IMR-90 (cell line): ENCODE measurements around the gene SDK1. TPM values are rescaled to one million over a fixed set of nuclear protein-coding genes. Genes with fewer than 3 reads are reported as not detected.

Experiments used
- ATAC-seq: fragments of 200-7000 bp; cut with Tn5 transposase; 2 replicates; pipeline ENCODE4 v1.9.1; 2020; ENCODE audit warnings: low read depth, mild to moderate bottlenecking, moderate library complexity
- BruUV-seq: library from RNA; stranded (reverse); fragments of 400-500 nt; replicated peaks from 2 replicates; lab custom pipeline; 2021; lab: Mats Ljungman, UMichigan
- CTCF ChIA-PET: fragments of 300-600 bp; formaldehyde crosslinking; extraction: SDS; loops from one replicate; lab custom pipeline; 2021; ENCODE audit warnings: antibody characterized with exemption; lab: Yijun Ruan, JAX
- POLR2A ChIA-PET: fragments of 300-600 bp; sonication (Branson Sonifier 250); formaldehyde crosslinking; loops from one replicate; lab custom pipeline; 2022; ENCODE audit warnings: antibody characterized with exemption; ENCODE audit not compliant: unreplicated experiment; lab: Charles Lee
- DNase-seq: peaks from one replicate; pipeline ENCODE4 v3.0.0; 2013
- H2AFZ ChIP-seq: replicated peaks from 2 replicates; pipeline ENCODE3; 2013; ENCODE audit warnings: low read length, mild to moderate bottlenecking; ENCODE audit not compliant: poor library complexity
- H2AK5ac ChIP-seq: 2 replicates; pipeline ENCODE4 v1.6.1; 2013; ENCODE audit warnings: low read depth, low read length, inconsistent platforms
- H2AK9ac ChIP-seq: replicated peaks from 2 replicates; pipeline ENCODE3; 2013; ENCODE audit warnings: mild to moderate bottlenecking, low read depth, low read length, moderate library complexity; ENCODE audit not compliant: poor library complexity
- H2BK120ac ChIP-seq: 2 replicates; pipeline ENCODE4 v1.6.1; 2013; ENCODE audit warnings: low read depth, low read length, inconsistent platforms
- H2BK15ac ChIP-seq: 3 replicates; pipeline ENCODE4 v1.6.1; 2013; ENCODE audit warnings: low read depth, low read length, inconsistent platforms
- H2BK20ac ChIP-seq: 2 replicates; pipeline ENCODE4 v1.6.1; 2013; ENCODE audit warnings: low read depth, mild to moderate bottlenecking, inconsistent platforms, low read length, moderate library complexity
- H2BK5ac ChIP-seq: 2 replicates; pipeline ENCODE4 v1.6.1; 2013; ENCODE audit warnings: mild to moderate bottlenecking, low read depth, low read length, inconsistent platforms; ENCODE audit not compliant: poor library complexity, severe bottlenecking
- H3K14ac ChIP-seq: replicated peaks from 2 replicates; pipeline ENCODE4 v1.6.1; 2013; ENCODE audit warnings: low read depth, low read length, inconsistent platforms
- H3K18ac ChIP-seq: 2 replicates; pipeline ENCODE4 v1.6.1; 2013; ENCODE audit warnings: low read depth, low read length, control low read depth
- H3K23ac ChIP-seq: 2 replicates; pipeline ENCODE4 v1.6.1; 2013; ENCODE audit warnings: low read depth, low read length, inconsistent platforms
- H3K27ac ChIP-seq: 2 replicates; pipeline ENCODE4 v1.5.1; 2013; ENCODE audit warnings: mild to moderate bottlenecking, control low read depth, low read length; ENCODE audit not compliant: insufficient read depth
- H3K27me3 ChIP-seq: 2 replicates; pipeline ENCODE4 v1.6.1; 2013; ENCODE audit warnings: low read length; ENCODE audit not compliant: control insufficient read depth, insufficient read depth
- H3K36me3 ChIP-seq: 2 replicates; pipeline ENCODE4 v1.6.1; 2013; ENCODE audit warnings: low read length, mixed read lengths; ENCODE audit not compliant: control insufficient read depth, insufficient read depth
- H3K4ac ChIP-seq: 2 replicates; pipeline ENCODE4 v1.6.1; 2013; ENCODE audit warnings: low read depth, low read length, inconsistent platforms
- H3K4me1 ChIP-seq: 2 replicates; pipeline ENCODE4 v1.6.1; 2013; ENCODE audit warnings: low read length, mixed read lengths; ENCODE audit not compliant: control insufficient read depth, insufficient read depth
- H3K4me2 ChIP-seq: 2 replicates; pipeline ENCODE4 v1.6.1; 2013; ENCODE audit warnings: low read depth, mild to moderate bottlenecking, control low read depth, low read length, moderate library complexity
- H3K4me3 ChIP-seq: 2 replicates; pipeline ENCODE4 v1.5.1; 2013; ENCODE audit warnings: low read depth, mild to moderate bottlenecking, control low read depth, low read length, moderate library complexity; ENCODE audit not compliant: insufficient read depth
- H3K56ac ChIP-seq: 2 replicates; pipeline ENCODE4 v1.6.1; 2013; ENCODE audit warnings: low read length, inconsistent platforms; ENCODE audit not compliant: insufficient read depth; ENCODE audit errors: extremely low read depth
- H3K79me1 ChIP-seq, 2 experiments: 2 replicates each; pipeline ENCODE4 v1.6.1; 2013; ENCODE audit warnings: low read length in 2 of 2, inconsistent platforms in 1 of 2, low read depth in 1 of 2
- H3K9ac ChIP-seq: 2 replicates; pipeline ENCODE4 v1.6.1; 2013; ENCODE audit warnings: low read depth, low read length, control low read depth
- H3K9me1 ChIP-seq: 2 replicates; pipeline ENCODE4 v1.6.1; 2013; ENCODE audit warnings: low read length, inconsistent platforms; ENCODE audit not compliant: insufficient read depth
- H3K9me3 ChIP-seq: 2 replicates; pipeline ENCODE4 v1.6.1; 2013; ENCODE audit warnings: low read length; ENCODE audit not compliant: control insufficient read depth, insufficient read depth
- H4K20me1 ChIP-seq: 2 replicates; pipeline ENCODE4 v1.6.1; 2013; ENCODE audit warnings: low read length, inconsistent platforms; ENCODE audit not compliant: insufficient read depth
- H4K5ac ChIP-seq: 2 replicates; pipeline ENCODE4 v1.6.1; 2013; ENCODE audit warnings: mild to moderate bottlenecking, low read depth, low read length, control low read depth
- H4K8ac ChIP-seq, 2 experiments: 2 replicates each; pipeline ENCODE4 v1.6.1; 2013; ENCODE audit warnings: low read depth in 2 of 2, low read length in 2 of 2, control low read depth in 1 of 2, inconsistent platforms in 1 of 2
- H4K91ac ChIP-seq: 2 replicates; pipeline ENCODE4 v1.6.1; 2013; ENCODE audit warnings: low read depth, low read length, inconsistent platforms; ENCODE audit not compliant: insufficient read depth
- BHLHE40 ChIP-seq: fragments of 150-350 bp; IDR thresholded peaks from 2 replicates; pipeline ENCODE4 v1.6.1; 2016; ENCODE audit warnings: mild to moderate bottlenecking, low read depth, low read length
- CEBPB ChIP-seq: IDR thresholded peaks from 2 replicates; pipeline ENCODE4 v1.6.1; 2012; ENCODE audit warnings: low read depth, low read length, improper control_type of control experiment
- CHD1 ChIP-seq: IDR thresholded peaks from 2 replicates; pipeline ENCODE4 v1.6.1; 2012; ENCODE audit warnings: low read depth, low read length, improper control_type of control experiment
- FOS ChIP-seq: fragments of 150-350 bp; IDR thresholded peaks from 2 replicates; pipeline ENCODE4 v1.6.1; 2016; ENCODE audit warnings: low read depth, low read length
- MAFK ChIP-seq: IDR thresholded peaks from 2 replicates; pipeline ENCODE4 v1.6.1; 2012; ENCODE audit warnings: low read depth, low read length, improper control_type of control experiment
- MAZ ChIP-seq: IDR thresholded peaks from 2 replicates; pipeline ENCODE4 v1.6.1; 2012; ENCODE audit warnings: low read depth, mild to moderate bottlenecking, low read length, improper control_type of control experiment, moderate library complexity, borderline replicate concordance
- MXI1 ChIP-seq: IDR thresholded peaks from 2 replicates; pipeline ENCODE4 v1.6.1; 2012; ENCODE audit warnings: low read depth, mild to moderate bottlenecking, low read length, moderate library complexity, borderline replicate concordance
- NFE2L2 ChIP-seq: fragments of 150-350 bp; IDR thresholded peaks from 2 replicates; pipeline ENCODE4 v1.6.1; 2016; ENCODE audit warnings: low read depth, mild to moderate bottlenecking, low read length
- POLR2A ChIP-seq: IDR thresholded peaks from 2 replicates; pipeline ENCODE4 v1.6.1; 2012; ENCODE audit warnings: mild to moderate bottlenecking, low read depth, low read length
- RAD21 ChIP-seq: IDR thresholded peaks from 2 replicates; pipeline ENCODE4 v1.6.1; 2012; ENCODE audit warnings: low read length, improper control_type of control experiment
- RCOR1 ChIP-seq: IDR thresholded peaks from 2 replicates; pipeline ENCODE4 v1.6.1; 2012; ENCODE audit warnings: mild to moderate bottlenecking, low read length, improper control_type of control experiment; ENCODE audit not compliant: insufficient replicate concordance
- RFX5 ChIP-seq: IDR thresholded peaks from 2 replicates; pipeline ENCODE4 v1.8.0; 2012; ENCODE audit warnings: low read depth, mild to moderate bottlenecking, low read length, moderate library complexity
- SMC3 ChIP-seq: fragments of 150-350 bp; IDR thresholded peaks from 2 replicates; pipeline ENCODE4 v1.6.1; 2016; ENCODE audit warnings: low read depth, mild to moderate bottlenecking, antibody characterized with exemption, low read length, moderate library complexity
- WGBS, 2 experiments: methylation state at CpG; one replicate each; pipeline versions ENCODE4 v1.1.5 to v1.1.7; 2013; ENCODE audit warnings: missing lambda C conversion rate in 2 of 2; ENCODE audit not compliant: insufficient read length in 1 of 2; ENCODE audit errors: extremely low coverage in 2 of 2; 5-methylcytosine and 5-hydroxymethylcytosine counted together
- dilution Hi-C: fragments of 300-500 bp; cut with HindIII; formaldehyde crosslinking; loops from one replicate; pipeline ENCODE4 v1.14.3; 2018; ENCODE audit warnings: low sequenced_read_pairs; ENCODE audit not compliant: unreplicated experiment
- in situ Hi-C: fragments of 300-500 bp; cut with MboI; formaldehyde crosslinking; loops from 3 replicates; pipeline ENCODE4 v1.14.3; 2019; ENCODE audit warnings: low sequenced_read_pairs, inconsistent platforms, mixed read lengths
- intact Hi-C: fragments of 100-400 bp; cut with micrococcal nuclease; formaldehyde crosslinking; loops from 2 replicates; pipeline ENCODE4 v1.10.0; 2022
- polyA plus RNA-seq, 3 experiments: library from polyadenylated mRNA; depleted of rRNA; stranded (reverse); fragments of >200 nt; gene quantifications; 2 replicates each; pipeline ENCODE4 v1.2.3, GENCODE V29; 2012; ENCODE audit warnings: low replicate concordance in 1 of 3
- total RNA-seq: library from RNA; depleted of rRNA; stranded (reverse); fragments of >200 nt; gene quantifications from 2 replicates; pipeline ENCODE4 v1.2.3, GENCODE V29; 2012
- TF ChIP-seq, protein P1 (sequence below): conservative IDR thresholded peaks from 2 replicates; pipeline ENCODE4 v1.5.1; 2012; ENCODE audit warnings: mild to moderate bottlenecking, low read depth, low read length, improper control_type of control experiment
- TF ChIP-seq, protein P2 (sequence below): fragments of 150-350 bp; IDR thresholded peaks from 2 replicates; pipeline ENCODE4 v1.6.1; 2017; ENCODE audit warnings: mild to moderate bottlenecking, antibody characterized with exemption, low read length, low read depth
- TF ChIP-seq, protein P3 (sequence below): fragments of 150-350 bp; IDR thresholded peaks from 2 replicates; pipeline ENCODE4 v1.6.1; 2016; ENCODE audit warnings: low read depth, mild to moderate bottlenecking, low read length, moderate library complexity, borderline replicate concordance

Gene SDK1
- total and polyA plus RNA-seq, 2 of the 4 experiments (the other 2 are of a cell fraction): 1.5 to 1.6 TPM

DNA sequence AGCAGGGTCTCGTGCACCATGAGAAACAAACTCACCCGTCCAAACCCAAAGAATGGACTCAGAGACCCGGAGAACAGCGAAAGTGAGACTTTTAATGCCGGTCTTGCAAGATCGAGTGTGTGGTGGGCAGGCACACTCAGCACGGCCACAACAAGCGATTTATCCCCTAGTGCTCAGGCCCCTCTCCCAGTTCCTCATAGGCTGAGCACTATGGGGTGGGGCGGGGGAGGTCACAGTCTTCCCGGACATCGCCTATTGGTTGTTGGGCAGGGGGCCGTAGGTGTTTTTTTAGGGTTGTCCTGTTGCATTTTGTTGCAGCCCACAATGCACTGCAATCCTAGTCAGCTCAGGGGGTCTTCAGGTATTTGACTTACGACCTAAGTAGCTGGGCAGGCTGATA, 772.7 kb downstream of the SDK1 start:
- in situ Hi-C loops (no loop called here), dilution Hi-C loops (no loop called here)
- H3K36me3 ChIP-seq: no peaks in the 10 kb centered on the region

More for the DNA sequence above, 772.7 kb downstream of the SDK1 start:
- Histone ChIP-seq H2BK5ac (no peak overlapping the region), H3K23ac (no peak overlapping the region), H2BK15ac (no peak overlapping the region), H3K9me1 (no peaks in the 10 kb centered on the region), H3K4me1 (no peaks in the 10 kb centered on the region), H3K18ac (no peak overlapping the region), H3K27ac (no peak overlapping the region), H3K79me1 (no peaks in the 10 kb centered on the region), H2BK120ac (no peak overlapping the region), H3K56ac (no peak overlapping the region), H4K8ac (no peak overlapping the region), H4K20me1 (no peaks in the 10 kb centered on the region), H2AK5ac (no peak overlapping the region), H3K9ac (no peak overlapping the region), H3K14ac (no peak overlapping the region), H4K5ac (no peak overlapping the region), H2BK20ac (no peak overlapping the region), H3K9me3 (peaks cover 9% of the 10 kb centered on the region), H3K4me3 (no peak overlapping the region), H2AFZ (no peak overlapping the region), H4K91ac (no peak overlapping the region), H3K4me2 (no peak overlapping the region), H3K4ac (no peak overlapping the region), H3K27me3 (no peaks in the 10 kb centered on the region), H2AK9ac (no peak overlapping the region)
- no CpG with 5 or more reads among the region's 13 CpGs for WGBS, 2 experiments
- intact Hi-C loops: no loop called here
- TF ChIP-seq RCOR1 (no peak), MXI1 (no peak), NFE2L2 (no peak), POLR2A (no peak), CHD1 (no peak), RFX5 (no peak), RAD21 (no peak), CEBPB (no peak), MAZ (no peak), MAFK (no peak), SMC3 (no peak), BHLHE40 (no peak), FOS (no peak)
- TF ChIP-seq, protein P1, sequence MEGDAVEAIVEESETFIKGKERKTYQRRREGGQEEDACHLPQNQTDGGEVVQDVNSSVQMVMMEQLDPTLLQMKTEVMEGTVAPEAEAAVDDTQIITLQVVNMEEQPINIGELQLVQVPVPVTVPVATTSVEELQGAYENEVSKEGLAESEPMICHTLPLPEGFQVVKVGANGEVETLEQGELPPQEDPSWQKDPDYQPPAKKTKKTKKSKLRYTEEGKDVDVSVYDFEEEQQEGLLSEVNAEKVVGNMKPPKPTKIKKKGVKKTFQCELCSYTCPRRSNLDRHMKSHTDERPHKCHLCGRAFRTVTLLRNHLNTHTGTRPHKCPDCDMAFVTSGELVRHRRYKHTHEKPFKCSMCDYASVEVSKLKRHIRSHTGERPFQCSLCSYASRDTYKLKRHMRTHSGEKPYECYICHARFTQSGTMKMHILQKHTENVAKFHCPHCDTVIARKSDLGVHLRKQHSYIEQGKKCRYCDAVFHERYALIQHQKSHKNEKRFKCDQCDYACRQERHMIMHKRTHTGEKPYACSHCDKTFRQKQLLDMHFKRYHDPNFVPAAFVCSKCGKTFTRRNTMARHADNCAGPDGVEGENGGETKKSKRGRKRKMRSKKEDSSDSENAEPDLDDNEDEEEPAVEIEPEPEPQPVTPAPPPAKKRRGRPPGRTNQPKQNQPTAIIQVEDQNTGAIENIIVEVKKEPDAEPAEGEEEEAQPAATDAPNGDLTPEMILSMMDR: no peak
- TF ChIP-seq, protein P2, sequence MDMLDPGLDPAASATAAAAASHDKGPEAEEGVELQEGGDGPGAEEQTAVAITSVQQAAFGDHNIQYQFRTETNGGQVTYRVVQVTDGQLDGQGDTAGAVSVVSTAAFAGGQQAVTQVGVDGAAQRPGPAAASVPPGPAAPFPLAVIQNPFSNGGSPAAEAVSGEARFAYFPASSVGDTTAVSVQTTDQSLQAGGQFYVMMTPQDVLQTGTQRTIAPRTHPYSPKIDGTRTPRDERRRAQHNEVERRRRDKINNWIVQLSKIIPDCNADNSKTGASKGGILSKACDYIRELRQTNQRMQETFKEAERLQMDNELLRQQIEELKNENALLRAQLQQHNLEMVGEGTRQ: no peak
- TF ChIP-seq, protein P3, sequence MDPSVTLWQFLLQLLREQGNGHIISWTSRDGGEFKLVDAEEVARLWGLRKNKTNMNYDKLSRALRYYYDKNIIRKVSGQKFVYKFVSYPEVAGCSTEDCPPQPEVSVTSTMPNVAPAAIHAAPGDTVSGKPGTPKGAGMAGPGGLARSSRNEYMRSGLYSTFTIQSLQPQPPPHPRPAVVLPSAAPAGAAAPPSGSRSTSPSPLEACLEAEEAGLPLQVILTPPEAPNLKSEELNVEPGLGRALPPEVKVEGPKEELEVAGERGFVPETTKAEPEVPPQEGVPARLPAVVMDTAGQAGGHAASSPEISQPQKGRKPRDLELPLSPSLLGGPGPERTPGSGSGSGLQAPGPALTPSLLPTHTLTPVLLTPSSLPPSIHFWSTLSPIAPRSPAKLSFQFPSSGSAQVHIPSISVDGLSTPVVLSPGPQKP: no peak
- no peak for ATAC-seq
- no peak for DNase-seq
- ChIA-PET POLR2A (no interaction called here), CTCF (no interaction called here)
- BruUV-seq: no TSS peak
